ENCODE data around the gene KIAA1549. TPM values are rescaled to one million over a fixed set of nuclear protein-coding genes. Genes with fewer than 3 reads are reported as not detected.

KIAA1549 gene
- polyA plus RNA-seq, 1 donor (not counting 4 experiments of a cell fraction or from before 2014, with no cell fraction given): 1.1 TPM

GRCh38 chr7:138892812-138893211 is 88.4 kb downstream of the KIAA1549 start:
- H3K9ac ChIP-seq (ENCODE audit: control insufficient read depth, extremely low read depth, insufficient read depth, low read length): no peak overlapping the region
- no peak overlapping the region for H2AFZ ChIP-seq (ENCODE audit: control insufficient read depth, low read length)
- no peaks in the 10 kb centered on the region for H3K9me3 ChIP-seq (ENCODE audit: control insufficient read depth, low read depth, low read length)
- H3K9me1 ChIP-seq (ENCODE audit: control insufficient read depth, extremely low read depth, insufficient read depth, low read length): no peaks in the 10 kb centered on the region
- H3K36me3 ChIP-seq (ENCODE audit: control insufficient read depth in 2 of 2, extremely low read depth in 1 of 2, insufficient read depth in 2 of 2, low read length in 2 of 2): no peaks in the 10 kb centered on the region
- H3K27me3 ChIP-seq (ENCODE audit: control insufficient read depth, extremely low read depth, insufficient read depth, low read length): no peaks in the 10 kb centered on the region
- TF ChIP-seq EZH2 (IDR thresholded peaks at IDR 0.05; ENCODE audit: low read length) (no peak), CTCF (optimal IDR thresholded peaks at IDR 0.05 in 1 of 3, IDR thresholded peaks at IDR 0.05 in 1 of 3, conservative IDR thresholded peaks at IDR 0.05 in 1 of 3; ENCODE audit: extremely low read depth in 1 of 3, insufficient read depth in 2 of 3, low read length in 3 of 3) (no peak)
- dilution Hi-C loops (cut with MboI; ENCODE audit: extremely low pct_ligation_motif_present, low sequenced_read_pairs): no loop called here
- DNase-seq (ENCODE audit: low read depth, low spot score) (no peak), FAIRE-seq (no peak)
- no peaks in the 10 kb centered on the region for H3K79me2 ChIP-seq (ENCODE audit: control insufficient read depth, insufficient read depth, low read length)
- H4K20me1 ChIP-seq (ENCODE audit: control insufficient read depth, extremely low read depth, insufficient read depth, low read length): no peaks in the 10 kb centered on the region
- H3K4me3 ChIP-seq (ENCODE audit: control insufficient read depth in 2 of 3, extremely low read depth in 1 of 3, insufficient read depth in 2 of 3, low read depth in 1 of 3, low read length in 3 of 3): no peak overlapping the region
- H3K4me2 ChIP-seq (ENCODE audit: control insufficient read depth, extremely low read depth, insufficient read depth, low read depth, low read length): no peak overlapping the region
- H3K27ac ChIP-seq (ENCODE audit: control insufficient read depth, insufficient read depth, low read length): no peak overlapping the region
- H3K4me1 ChIP-seq (ENCODE audit: control insufficient read depth, extremely low read depth, insufficient read depth, low read length): no peaks in the 10 kb centered on the region

DNA sequence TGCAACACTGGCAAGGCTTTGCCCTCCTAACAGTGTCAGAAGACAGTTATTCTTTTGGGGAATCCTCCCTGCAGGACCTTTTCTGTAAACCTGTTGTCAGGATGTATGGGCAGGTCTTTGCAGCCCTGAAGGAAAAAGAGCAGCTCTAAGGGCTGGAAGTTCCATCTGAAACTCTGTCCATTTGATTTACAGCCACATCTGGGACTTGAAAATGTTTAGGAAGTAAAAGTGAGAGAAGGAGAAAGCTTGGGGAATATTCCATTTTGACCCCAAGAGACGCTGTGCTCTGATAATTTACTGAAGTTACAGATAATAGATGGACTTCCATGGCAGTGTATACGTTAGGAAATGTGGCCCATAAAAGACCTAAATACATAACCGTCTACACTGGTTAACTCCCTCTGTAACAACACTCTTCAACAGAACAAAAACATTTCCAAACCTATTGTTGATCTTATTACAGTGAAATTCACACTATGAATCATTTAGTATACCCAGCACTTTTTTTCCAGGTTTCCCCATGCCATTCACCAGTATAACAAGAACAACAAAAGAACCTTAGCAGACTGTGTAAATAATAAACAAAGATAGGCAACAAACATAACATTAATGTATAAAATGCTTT is 89.1 kb downstream of the KIAA1549 start:
- DNase-seq (ENCODE audit: low read depth, low spot score): no peak
- Histone ChIP-seq H3K9me1 (ENCODE audit: control insufficient read depth, extremely low read depth, insufficient read depth, low read length) (no peaks in the 10 kb centered on the region), H2AFZ (ENCODE audit: control insufficient read depth, low read length) (no peak overlapping the region), H3K27me3 (ENCODE audit: control insufficient read depth, extremely low read depth, insufficient read depth, low read length) (no peaks in the 10 kb centered on the region), H3K4me1 (ENCODE audit: control insufficient read depth, extremely low read depth, insufficient read depth, low read length) (no peaks in the 10 kb centered on the region), H3K36me3 (ENCODE audit: control insufficient read depth in 2 of 2, extremely low read depth in 1 of 2, insufficient read depth in 2 of 2, low read length in 2 of 2) (no peaks in the 10 kb centered on the region), H3K9ac (ENCODE audit: control insufficient read depth, extremely low read depth, insufficient read depth, low read length) (no peak overlapping the region), H3K27ac (ENCODE audit: control insufficient read depth, insufficient read depth, low read length) (no peak overlapping the region), H3K4me2 (ENCODE audit: control insufficient read depth, extremely low read depth, insufficient read depth, low read depth, low read length) (no peak overlapping the region), H3K9me3 (ENCODE audit: control insufficient read depth, low read depth, low read length) (no peaks in the 10 kb centered on the region), H3K79me2 (ENCODE audit: control insufficient read depth, insufficient read depth, low read length) (no peaks in the 10 kb centered on the region), H4K20me1 (ENCODE audit: control insufficient read depth, extremely low read depth, insufficient read depth, low read length) (no peaks in the 10 kb centered on the region), H3K4me3 (ENCODE audit: control insufficient read depth in 2 of 3, extremely low read depth in 1 of 3, insufficient read depth in 2 of 3, low read depth in 1 of 3, low read length in 3 of 3) (no peak overlapping the region)
- dilution Hi-C loops (cut with MboI; ENCODE audit: extremely low pct_ligation_motif_present, low sequenced_read_pairs): no loop called here
- TF ChIP-seq CTCF (optimal IDR thresholded peaks at IDR 0.05 in 1 of 3, IDR thresholded peaks at IDR 0.05 in 1 of 3, conservative IDR thresholded peaks at IDR 0.05 in 1 of 3; ENCODE audit: extremely low read depth in 1 of 3, insufficient read depth in 2 of 3, low read length in 3 of 3) (no peak), EZH2 (IDR thresholded peaks at IDR 0.05; ENCODE audit: low read length) (no peak)
- no peak for FAIRE-seq

Data from keratinocyte (primary cell).